HG03469 (cell line): Measurements from ENCODE around the gene PLD2.

Experiments
- ATAC-seq: cut with Tn5 transposase; IDR thresholded peaks from one replicate; pipeline ENCODE4 v1.9.1; 2021; ENCODE audit warnings: mild to moderate bottlenecking, moderate library complexity, moderate number of reproducible peaks; ENCODE audit not compliant: unreplicated experiment

Gene PLD2, protein sequence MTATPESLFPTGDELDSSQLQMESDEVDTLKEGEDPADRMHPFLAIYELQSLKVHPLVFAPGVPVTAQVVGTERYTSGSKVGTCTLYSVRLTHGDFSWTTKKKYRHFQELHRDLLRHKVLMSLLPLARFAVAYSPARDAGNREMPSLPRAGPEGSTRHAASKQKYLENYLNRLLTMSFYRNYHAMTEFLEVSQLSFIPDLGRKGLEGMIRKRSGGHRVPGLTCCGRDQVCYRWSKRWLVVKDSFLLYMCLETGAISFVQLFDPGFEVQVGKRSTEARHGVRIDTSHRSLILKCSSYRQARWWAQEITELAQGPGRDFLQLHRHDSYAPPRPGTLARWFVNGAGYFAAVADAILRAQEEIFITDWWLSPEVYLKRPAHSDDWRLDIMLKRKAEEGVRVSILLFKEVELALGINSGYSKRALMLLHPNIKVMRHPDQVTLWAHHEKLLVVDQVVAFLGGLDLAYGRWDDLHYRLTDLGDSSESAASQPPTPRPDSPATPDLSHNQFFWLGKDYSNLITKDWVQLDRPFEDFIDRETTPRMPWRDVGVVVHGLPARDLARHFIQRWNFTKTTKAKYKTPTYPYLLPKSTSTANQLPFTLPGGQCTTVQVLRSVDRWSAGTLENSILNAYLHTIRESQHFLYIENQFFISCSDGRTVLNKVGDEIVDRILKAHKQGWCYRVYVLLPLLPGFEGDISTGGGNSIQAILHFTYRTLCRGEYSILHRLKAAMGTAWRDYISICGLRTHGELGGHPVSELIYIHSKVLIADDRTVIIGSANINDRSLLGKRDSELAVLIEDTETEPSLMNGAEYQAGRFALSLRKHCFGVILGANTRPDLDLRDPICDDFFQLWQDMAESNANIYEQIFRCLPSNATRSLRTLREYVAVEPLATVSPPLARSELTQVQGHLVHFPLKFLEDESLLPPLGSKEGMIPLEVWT

DNA sequence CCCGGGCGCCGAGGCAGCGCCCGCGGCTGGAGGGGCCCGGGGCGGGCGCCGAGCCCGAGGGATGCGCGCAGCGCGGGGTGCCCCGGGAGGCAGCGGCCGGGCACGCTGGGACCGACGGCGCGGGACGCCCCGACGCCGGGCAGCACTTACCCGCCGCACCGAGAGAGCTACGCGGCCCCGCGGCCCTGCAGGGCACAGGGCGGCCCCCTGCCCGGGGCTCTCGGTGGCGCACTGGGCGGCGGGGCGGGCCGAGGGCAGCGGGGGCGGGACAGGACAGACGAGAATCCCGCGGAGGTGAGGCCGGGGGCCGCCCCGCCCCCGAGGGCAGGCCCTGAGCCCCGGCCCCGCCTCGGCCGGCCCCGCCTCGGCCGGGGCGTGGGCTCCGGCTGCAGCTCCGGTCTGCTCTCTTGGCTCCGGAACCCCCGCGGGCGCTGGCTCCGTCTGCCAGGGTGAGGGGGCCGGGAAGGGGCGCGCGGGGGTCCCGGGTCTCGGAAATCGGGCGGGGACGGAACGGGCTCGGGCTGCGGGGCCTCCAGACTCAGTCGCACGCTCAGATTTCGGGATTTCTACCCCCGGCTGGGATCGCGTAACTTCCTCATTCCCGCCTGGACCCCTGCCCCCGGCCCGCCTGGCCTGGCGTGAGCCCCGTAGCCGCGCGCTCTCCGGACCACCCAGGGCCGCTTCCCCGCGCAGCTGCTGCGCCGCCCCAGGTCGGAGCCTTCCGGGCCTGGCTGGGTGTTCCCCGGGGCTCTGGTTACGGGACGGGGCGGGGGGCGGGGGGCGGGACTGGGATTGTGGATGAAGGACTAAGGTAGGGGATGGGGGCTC lies at the start of gene PLD2:
TSS of gene PLD2 (plus strand) at position 376 of the 828 bp plus-strand sequence. CDS start 621 bp downstream, outside the sequence.
- peak; percentile 51 for ATAC-seq

DNA sequence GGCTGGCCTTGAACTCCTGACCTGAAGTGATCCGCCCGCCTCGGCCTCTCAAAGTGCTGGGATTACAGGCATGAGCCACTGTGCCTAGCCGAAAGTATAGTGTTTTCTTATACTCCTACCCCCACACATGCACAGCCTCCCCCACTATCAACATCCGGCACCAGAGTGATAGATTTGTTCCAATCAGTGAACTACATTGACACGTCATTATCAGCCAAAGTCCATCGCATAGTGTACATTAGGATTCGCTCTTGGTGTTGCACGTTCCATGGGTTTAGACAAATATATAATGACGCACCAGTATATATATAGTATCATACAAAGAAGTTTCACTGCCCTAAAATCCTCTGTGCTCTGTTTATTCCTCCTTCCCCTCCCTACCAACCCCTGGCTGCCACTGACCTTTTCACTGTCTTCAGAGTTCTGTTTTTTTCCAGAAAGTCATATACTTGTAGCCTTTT lies 47.1 kb upstream of the PLD2 start:
- ATAC-seq, result no peak

DNA sequence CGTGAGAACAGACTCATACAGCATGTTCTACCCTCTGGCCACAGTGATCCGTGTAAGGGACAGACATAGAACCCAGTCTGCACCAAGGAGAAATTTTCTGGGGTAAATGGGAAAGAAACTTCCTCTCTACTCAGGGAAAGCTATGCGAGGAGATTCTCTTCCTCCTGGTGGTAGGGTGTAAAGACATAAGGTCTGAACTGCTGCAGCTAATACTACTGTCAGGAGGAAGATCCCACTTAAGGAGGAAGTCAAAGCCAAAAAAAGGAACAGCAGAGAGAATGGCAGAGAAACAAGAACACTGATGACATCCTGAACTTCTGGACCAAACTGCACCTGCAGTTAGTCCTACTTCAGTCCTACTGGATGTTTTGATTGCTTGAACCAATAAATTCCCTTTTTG lies 42.4 kb upstream of the PLD2 start:
- ATAC-seq, result no peak

DNA sequence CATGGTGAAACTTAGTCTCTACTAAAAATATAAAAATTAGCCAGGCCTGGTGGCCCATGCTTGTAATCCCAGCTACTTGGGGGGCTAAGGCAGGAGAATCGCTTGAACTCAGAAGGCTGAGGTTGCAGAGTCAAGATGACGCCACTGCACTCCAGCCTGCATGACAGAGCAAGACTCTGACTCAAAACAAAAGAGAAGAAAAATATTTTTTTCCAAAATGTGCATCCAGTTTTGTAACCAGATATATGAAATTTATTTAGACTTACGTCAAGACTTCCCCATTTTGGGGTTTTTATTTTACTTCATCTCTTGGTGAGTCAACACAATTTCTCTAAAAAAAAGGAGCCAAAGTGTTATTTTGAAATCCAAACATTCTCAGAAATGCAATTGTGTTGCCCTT lies 40.8 kb upstream of the PLD2 start:
- ATAC-seq, result no peak

DNA sequence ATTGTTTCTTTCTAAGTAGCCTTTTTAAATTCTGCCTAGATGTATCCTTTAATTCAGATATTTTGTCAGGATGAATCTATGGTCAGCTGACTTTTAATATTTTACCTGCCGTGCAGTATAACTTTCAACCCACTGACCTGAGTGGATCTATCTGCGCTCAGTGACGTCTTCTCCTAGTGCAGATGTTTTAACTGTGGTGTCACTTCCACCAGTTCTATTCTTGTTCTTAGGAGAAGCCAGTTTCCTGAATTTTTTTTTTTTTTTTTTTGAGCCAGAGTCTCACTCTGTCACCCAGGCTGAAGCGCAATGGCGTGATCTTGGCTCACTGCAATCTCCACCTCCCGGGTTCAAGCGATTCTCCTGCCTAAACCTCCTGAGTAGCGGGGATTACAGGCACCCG lies 40.2 kb upstream of the PLD2 start:
- ATAC-seq, result no peak

DNA sequence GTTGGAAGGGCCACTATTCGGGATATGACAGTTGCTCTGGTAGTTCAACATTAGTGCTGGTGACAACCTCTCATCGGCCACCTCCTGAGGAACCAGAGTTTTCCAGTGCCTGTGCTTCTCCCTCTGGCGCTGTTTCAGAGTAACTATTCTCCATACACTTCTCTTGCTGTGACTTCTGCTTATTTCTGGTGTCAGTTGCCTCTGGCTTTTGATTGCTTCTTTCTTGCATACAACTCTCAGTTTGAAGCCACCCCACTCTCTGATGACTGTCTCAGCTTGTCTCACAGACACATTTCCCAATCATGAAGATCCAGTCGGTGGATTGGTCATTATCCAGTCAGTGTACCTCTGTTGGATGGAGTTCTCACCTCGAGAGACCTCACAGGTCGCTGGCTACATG lies 38.7 kb upstream of the PLD2 start:
- ATAC-seq, result no peak

DNA sequence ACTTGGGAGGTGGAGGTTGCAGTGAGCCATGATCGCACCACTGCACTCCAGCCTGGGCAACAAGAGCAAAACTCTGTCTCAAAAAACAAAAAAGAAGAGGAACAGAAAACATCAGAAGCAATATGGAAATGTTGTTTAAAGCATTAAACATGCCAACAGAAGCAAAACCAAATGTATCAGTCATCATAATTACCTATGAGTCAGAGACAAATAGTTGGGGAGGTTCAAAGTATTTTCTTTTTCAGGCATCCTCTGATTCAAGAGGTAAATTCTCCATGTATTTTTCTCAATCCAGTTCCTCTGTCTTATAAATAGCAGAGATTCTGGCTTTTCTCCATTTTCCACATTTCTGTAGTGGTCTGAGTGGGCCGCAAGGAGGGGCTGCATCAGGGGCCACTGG lies 37.3 kb upstream of the PLD2 start:
- ATAC-seq, result no peak

DNA sequence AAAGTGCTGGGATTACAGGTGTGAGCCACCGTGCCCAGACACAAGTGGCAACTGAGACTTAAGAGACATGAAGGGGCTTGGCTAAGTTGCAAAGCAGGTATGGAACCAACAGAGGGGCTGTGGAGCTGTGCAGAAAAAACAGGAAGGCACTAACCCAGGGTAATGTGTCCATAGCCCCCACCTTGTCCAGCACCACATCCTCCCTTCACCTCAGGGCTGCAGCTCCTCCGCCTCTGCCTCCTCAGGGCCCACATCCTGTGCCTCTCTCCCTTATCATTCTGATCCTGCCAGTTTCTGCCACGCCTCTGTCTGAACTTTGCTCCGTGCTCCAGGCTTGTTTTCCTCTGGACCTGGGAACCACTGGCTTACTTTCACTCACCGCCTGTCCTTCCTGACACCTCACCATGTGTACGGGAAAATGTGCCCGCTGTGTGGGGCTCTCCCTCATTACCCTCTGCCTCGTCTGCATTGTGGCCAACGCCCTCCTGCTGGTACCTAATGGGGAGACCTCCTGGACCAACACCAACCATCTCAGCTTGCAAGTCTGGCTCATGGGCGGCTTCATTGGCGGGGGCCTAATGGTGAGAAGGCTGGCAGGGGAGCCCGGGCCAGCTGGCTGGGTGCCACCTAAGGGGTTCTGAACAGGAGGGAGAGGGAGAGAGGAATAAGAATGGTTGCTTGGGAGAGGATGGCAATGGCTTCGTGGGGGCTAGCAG lies 35.3 kb upstream of the PLD2 start, which contains the start of gene TM4SF5:
TSS of gene TM4SF5 (plus strand) at position 368 of the 716 bp plus-strand sequence. CDS start at position 405, 37 bp downstream.
- ATAC-seq, result no peak

DNA sequence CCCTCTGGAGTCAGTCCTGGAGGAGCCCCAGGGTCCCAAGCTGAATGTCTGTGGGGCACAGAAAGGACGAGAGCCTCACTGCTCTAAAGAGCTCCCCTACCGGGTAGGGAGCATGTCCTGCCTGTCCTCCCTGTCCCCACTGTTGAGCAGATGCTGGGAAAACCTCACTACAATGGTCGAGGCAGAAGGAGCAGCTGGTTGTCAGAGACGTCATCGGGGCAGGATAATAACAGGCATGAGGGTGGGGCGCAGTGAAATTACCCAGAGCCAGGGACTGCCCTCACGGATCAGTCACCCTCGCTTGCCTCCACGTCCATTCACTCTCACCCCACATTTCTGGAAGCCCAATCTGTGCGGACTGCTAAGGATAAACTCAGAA lies 34.7 kb upstream of the PLD2 start:
- ATAC-seq, result no peak

DNA sequence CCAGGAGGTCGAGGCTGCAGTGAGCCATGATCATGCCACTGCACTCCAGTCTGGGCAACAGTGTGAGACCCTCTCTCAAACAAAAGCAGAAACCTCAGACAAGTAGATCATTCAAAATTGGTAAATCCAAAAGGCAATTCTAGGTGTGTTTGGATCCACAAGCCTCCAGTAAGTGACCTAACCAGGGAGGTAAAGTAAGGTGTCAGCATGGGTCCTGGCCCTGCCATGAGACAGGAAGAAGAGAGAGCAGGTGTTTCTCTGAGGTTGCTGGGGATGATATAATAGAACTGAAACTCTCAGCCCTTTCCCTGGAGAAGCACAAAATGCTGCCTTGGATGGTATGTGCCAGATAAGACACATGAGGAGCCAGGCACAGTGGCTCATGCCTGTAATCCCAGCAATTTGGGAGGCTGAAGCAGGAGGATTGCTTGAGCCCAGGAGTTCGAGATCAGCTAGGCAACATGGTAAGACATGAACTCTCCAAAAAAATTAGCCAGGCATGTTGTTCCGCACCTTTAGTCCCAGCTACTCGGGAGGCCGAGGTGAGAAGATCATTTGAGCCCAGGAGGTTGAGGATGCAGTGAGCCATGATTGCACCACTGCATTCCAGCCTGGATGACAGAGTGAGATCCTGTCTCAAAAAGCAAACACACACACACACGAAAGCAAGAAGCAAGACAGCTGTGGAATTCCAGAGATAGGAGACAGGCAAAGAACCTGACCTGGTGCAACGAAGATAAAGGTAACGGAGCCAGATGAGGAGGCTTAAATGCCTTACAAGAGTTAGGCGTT lies 28.8 kb upstream of the PLD2 start:
- ATAC-seq, result no peak

DNA sequence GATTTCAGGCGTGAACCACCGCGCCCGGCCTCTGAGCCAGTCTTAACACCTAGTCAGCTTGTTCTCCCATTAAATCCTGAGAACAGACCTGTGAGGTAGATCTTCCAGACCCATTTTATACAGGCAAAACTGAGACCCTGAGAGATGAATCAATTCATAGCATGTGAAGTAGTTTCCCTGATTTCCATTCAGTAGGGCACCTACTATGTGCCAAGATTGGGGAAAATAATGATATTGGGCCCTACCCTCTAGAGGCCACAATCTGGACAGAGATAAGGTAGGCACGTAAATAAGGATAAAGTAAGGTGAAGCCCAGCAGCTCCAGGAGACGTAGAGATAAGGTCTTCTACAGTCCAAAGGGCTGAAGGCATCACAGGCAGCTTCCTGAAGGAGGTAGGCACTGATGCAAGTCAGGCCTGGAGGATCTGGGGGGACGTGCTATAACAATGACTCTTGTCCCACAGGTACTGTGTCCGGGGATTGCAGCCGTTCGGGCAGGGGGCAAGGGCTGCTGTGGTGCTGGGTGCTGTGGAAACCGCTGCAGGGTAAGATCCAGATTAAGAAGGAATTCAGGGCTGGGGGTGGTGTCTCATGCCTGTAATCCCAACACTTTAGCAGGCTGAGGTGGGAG lies 26.5 kb upstream of the PLD2 start:
- no peak for ATAC-seq

DNA sequence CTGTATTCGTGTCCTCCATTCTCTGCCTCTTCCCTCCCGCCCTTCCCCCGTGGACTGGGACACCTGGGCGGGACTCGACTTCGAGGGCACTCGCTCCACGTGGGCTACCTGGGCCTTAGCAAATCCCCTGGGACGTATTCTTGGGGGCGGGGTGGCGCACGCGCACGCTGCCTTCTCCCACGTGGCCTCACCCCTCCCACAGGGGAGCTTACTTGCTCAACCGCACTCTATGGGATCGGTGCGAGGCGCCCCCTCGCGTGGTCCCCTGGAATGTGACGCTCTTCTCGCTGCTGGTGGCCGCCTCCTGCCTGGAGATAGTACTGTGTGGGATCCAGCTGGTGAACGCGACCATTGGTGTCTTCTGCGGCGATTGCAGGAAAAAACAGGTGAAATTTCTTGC lies 24.3 kb upstream of the PLD2 start:
- ATAC-seq, result no peak

DNA sequence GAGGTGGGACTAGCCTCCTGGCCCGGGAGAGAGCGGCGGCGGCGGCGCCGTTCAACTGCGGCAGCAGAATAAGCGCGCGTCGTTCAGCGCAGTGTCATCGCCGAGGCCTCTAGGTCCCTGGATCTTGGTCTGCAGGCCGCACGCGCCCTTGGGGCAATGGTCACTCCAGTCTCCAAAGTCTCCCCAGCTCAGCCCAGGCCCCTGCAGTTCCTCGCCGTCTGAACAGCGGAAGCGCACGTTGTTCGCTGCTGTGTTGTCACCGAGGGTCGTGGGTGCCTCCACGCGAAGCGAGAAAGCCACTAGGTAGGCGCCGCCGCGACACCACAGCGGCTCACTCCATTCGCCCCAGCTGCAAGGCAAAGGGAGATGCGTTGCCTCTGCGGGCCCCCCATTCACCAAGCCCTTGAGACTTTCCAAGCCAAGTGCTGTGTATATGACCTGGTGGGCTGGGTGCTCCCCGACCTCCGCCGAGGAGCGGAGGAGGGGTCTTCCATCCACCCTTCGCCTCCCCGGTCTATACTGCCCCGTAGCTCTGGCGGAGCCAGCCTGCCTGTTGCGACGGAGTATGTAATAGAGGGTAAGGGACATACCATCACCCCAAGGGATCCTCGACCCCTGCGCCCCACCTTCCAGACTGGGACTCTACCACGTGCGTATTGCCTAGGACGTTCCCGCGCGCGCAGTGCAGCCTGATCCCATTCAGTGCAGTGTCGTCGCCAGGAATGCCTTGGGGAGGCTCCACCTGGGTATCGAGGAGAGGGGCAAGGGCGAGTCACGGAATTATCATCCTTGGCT lies 21.4 kb upstream of the PLD2 start:
- ATAC-seq, result no peak

DNA sequence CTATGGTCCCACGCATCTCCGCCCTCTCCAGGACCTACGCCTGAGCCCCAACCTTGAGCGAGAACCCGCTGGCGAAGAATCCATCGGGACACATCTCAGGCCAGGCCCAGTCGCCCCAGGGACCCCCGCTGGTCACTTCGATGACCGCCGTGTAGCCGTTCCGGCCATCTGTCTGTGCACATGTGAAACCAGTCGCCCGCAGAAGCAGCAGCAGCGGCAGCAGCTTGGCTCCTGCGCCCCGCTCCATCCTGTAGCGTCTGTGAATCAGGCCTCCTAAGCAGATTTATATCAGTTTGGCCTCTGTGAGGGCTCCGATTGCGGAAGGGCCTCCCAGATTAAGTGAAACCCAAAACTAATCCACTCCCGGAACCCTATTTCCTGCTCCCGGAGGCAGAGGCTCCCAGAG lies 20.8 kb upstream of the PLD2 start, which contains the start of gene VMO1:
TSS of gene VMO1 (minus strand) at position 259 of the 406 bp plus-strand sequence. CDS start at position 247, 12 bp downstream.
- no peak for ATAC-seq

DNA sequence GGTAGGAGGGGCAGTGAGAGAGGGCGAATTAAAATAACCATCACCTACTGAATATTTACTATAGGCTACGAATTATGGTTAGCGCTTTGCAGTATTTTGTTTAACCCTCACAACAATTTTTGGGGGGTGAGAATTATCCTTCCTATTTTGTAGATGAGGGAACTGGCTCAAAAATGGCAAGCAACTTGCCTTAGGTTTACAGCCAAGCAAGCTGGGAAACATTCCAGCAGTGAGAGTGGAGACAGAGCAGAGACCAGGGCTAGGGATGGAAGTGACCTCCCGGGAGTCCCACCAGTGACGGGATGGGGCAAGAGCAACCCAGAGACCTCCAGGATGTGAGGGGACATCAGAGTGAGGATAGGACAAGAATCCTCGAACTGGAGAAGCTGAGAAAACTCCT lies 20.4 kb upstream of the PLD2 start:
- ATAC-seq, result no peak

DNA sequence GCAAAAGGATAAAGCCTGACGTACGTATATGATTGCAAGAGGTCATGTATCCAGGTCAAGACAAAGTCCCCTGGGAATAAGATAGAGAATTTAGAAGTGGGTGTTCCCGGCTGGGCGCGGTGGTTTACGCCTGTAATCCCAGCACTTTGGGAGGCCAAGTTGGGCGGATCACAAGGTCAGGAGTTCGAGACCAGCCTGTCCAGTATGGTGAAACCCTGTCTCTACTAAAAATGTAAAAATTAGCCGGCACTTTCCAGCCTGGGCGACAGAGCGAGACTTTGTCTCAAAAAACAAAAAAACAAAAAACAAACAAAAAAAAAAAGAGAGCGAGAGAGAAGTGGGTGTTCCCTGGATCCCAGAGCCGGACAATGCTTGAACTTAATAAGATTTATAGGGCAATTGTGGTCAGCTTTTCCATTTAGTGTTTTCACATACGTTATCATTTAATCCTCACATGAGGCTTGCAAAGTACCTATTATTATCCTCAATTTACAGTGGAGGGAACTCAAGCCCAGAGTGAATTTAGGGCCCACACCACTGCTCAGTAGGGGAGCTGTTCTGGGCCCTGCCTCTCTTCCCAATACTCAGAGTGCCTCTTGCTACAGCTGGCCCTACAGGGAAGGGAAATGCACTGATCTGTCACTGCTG lies 18.7 kb upstream of the PLD2 start:
- no peak for ATAC-seq
